GM23338 (cell line): ENCODE data around the gene PGLYRP2. TPM values are rescaled to one million over a fixed set of nuclear protein-coding genes. Genes with fewer than 3 reads are reported as not detected.
"Not testable (repeated sequence)": the region's sequence is repeated elsewhere in the genome, so short reads cannot be mapped to it uniquely, and the experiment has no call there.

Experiments
- ATAC-seq: fragments of 200-7000 bp; cut with Tn5 transposase; 3 replicates; pipeline ENCODE4 v1.9.1; 2020
- DNase-seq: peaks from one replicate; pipeline ENCODE4 v3.0.0-alpha.2; 2015; ENCODE audit warnings: low spot score
- H2AFZ ChIP-seq: fragments of 200-600 bp; sonication (generic); 2 replicates; pipeline ENCODE4 v1.8.0; 2016; ENCODE audit warnings: antibody characterized with exemption, mild to moderate bottlenecking, moderate library complexity
- H3F3A ChIP-seq: fragments of 200-600 bp; sonication (generic); replicated peaks from 2 replicates; pipeline ENCODE4 v1.8.0; 2017; ENCODE audit warnings: antibody characterized with exemption, mixed run types, low read depth
- H3K27ac ChIP-seq: fragments of 200-600 bp; sonication (generic); 2 replicates; pipeline ENCODE4 v1.6.1; 2016; ENCODE audit warnings: low read depth
- H3K27me3 ChIP-seq: fragments of 200-600 bp; sonication (generic); 2 replicates; pipeline ENCODE4 v1.8.0; 2016; ENCODE audit warnings: mild to moderate bottlenecking, mixed run types, moderate library complexity; ENCODE audit not compliant: insufficient read depth
- H3K36me3 ChIP-seq: fragments of 200-600 bp; sonication (generic); 2 replicates; pipeline ENCODE4 v1.8.0; 2016; ENCODE audit warnings: mild to moderate bottlenecking; ENCODE audit not compliant: insufficient read depth
- H3K4me1 ChIP-seq: fragments of 200-600 bp; sonication (generic); 2 replicates; pipeline ENCODE4 v1.8.0; 2016; ENCODE audit warnings: mild to moderate bottlenecking, moderate library complexity; ENCODE audit not compliant: insufficient read depth
- H3K4me2 ChIP-seq: fragments of 200-600 bp; sonication (generic); 2 replicates; pipeline ENCODE4 v1.7.1; 2017; ENCODE audit warnings: mixed run types
- H3K4me3 ChIP-seq: fragments of 200-600 bp; sonication (generic); 2 replicates; pipeline ENCODE4 v1.6.1; 2016; ENCODE audit warnings: mixed run types
- H3K79me2 ChIP-seq: fragments of 200-600 bp; sonication (generic); replicated peaks from 2 replicates; pipeline ENCODE4 v1.8.0; 2017; ENCODE audit warnings: mild to moderate bottlenecking; ENCODE audit not compliant: insufficient read depth
- H3K9me2 ChIP-seq: fragments of 200-600 bp; sonication (generic); 2 replicates; pipeline ENCODE4 v1.8.0; 2017; ENCODE audit not compliant: insufficient read depth
- H4K20me1 ChIP-seq: fragments of 200-600 bp; sonication (generic); replicated peaks from 2 replicates; pipeline ENCODE4 v1.8.0; 2017; ENCODE audit warnings: mild to moderate bottlenecking; ENCODE audit not compliant: insufficient read depth
- H3K27ac Mint-ChIP-seq: 2 replicates; pipeline ENCODE4 v1.8.0; 2020; ENCODE audit warnings: inconsistent platforms, mild to moderate bottlenecking, moderate library complexity, mixed read lengths
- H3K27me3 Mint-ChIP-seq: 3 replicates; pipeline ENCODE4 v1.8.0; 2022; ENCODE audit warnings: low read depth, mild to moderate bottlenecking, moderate library complexity, mixed read lengths, inconsistent platforms; ENCODE audit not compliant: insufficient read depth, poor library complexity
- H3K36me3 Mint-ChIP-seq: 3 replicates; pipeline ENCODE4 v1.8.0; 2021; ENCODE audit warnings: low read depth, mild to moderate bottlenecking, inconsistent platforms, moderate library complexity, mixed read lengths
- H3K4me1 Mint-ChIP-seq: 3 replicates; pipeline ENCODE4 v1.8.0; 2020; ENCODE audit warnings: mild to moderate bottlenecking, inconsistent platforms, mixed read lengths
- H3K4me3 Mint-ChIP-seq: 3 replicates; pipeline ENCODE4 v1.8.0; 2021; ENCODE audit warnings: moderate library complexity, mild to moderate bottlenecking, inconsistent platforms, mixed read lengths
- H3K9me3 Mint-ChIP-seq: 3 replicates; pipeline ENCODE4 v1.8.0; 2020; ENCODE audit warnings: moderate library complexity, mild to moderate bottlenecking, inconsistent platforms, mixed read lengths
- CREB1 ChIP-seq: fragments of 250-450 bp; sonication (Bioruptor Pico); IDR thresholded peaks from 2 replicates; pipeline ENCODE4 v1.5.0; 2020; ENCODE audit warnings: low read depth, mild to moderate bottlenecking, moderate library complexity
- NANOG ChIP-seq: IDR thresholded peaks from 2 replicates; pipeline ENCODE4 v1.6.1; 2016; ENCODE audit warnings: antibody characterized with exemption, borderline replicate concordance
- STAT1 ChIP-seq: IDR thresholded peaks from one replicate; pipeline ENCODE4 v1.6.1; 2016; ENCODE audit warnings: antibody characterized with exemption; ENCODE audit not compliant: unreplicated experiment
- ZNF331 ChIP-seq: fragments of 250-450 bp; sonication (Bioruptor Pico); IDR thresholded peaks from 2 replicates; pipeline ENCODE4 v1.5.0; 2020; ENCODE audit warnings: low read depth, mild to moderate bottlenecking, moderate library complexity
- polyA plus RNA-seq: library from polyadenylated mRNA; unstranded; fragments of >200 nt; fragmentation: Nextera tagmentation; extraction: Ambion mirVana; gene quantifications from 2 replicates; pipeline ENCODE4 v1.2.1, GENCODE V29; 2016
- total RNA-seq: library from RNA; depleted of rRNA; stranded (reverse); fragments of >200 nt; shearing (Covaris generic); gene quantifications from 2 replicates; pipeline ENCODE4 v1.2.3, GENCODE V29; 2014
- TF ChIP-seq, protein P1 (sequence below): IDR thresholded peaks from 2 replicates; pipeline ENCODE4 v1.6.1; 2016; ENCODE audit warnings: antibody characterized with exemption
- TF ChIP-seq, protein P2 (sequence below): fragments of 250-450 bp; sonication (Bioruptor Pico); IDR thresholded peaks from 2 replicates; pipeline ENCODE4 v1.5.0; 2020; ENCODE audit warnings: mild to moderate bottlenecking, moderate library complexity

The PGLYRP2 gene
- total and polyA plus RNA-seq, 2 experiments from 2014 or later = not detected

DNA sequence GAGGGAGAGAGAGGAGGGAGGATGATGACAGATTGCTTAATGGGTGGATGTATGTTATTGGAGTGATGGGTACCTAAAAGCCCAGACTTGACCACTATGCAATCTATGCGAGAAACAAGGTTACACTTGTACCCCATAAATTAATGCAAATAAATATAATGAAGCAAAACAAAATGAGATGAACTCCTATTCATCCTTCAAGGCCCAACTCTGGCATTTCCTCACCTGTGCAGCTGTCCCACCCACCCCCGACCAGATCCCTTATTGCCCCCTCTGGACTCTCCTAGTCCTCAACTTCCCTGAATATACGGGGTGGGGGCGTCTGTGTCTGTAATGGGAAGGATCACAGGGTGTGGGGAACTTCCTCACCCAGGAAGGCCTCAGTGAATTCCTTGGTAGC, 4.1 kb downstream of the PGLYRP2 start (continued):
- no peak for TF ChIP-seq CREB1 (CRISPR knock-in tag)
- TF ChIP-seq, protein P1, sequence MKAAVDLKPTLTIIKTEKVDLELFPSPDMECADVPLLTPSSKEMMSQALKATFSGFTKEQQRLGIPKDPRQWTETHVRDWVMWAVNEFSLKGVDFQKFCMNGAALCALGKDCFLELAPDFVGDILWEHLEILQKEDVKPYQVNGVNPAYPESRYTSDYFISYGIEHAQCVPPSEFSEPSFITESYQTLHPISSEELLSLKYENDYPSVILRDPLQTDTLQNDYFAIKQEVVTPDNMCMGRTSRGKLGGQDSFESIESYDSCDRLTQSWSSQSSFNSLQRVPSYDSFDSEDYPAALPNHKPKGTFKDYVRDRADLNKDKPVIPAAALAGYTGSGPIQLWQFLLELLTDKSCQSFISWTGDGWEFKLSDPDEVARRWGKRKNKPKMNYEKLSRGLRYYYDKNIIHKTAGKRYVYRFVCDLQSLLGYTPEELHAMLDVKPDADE = no peak
- TF ChIP-seq, protein P2, sequence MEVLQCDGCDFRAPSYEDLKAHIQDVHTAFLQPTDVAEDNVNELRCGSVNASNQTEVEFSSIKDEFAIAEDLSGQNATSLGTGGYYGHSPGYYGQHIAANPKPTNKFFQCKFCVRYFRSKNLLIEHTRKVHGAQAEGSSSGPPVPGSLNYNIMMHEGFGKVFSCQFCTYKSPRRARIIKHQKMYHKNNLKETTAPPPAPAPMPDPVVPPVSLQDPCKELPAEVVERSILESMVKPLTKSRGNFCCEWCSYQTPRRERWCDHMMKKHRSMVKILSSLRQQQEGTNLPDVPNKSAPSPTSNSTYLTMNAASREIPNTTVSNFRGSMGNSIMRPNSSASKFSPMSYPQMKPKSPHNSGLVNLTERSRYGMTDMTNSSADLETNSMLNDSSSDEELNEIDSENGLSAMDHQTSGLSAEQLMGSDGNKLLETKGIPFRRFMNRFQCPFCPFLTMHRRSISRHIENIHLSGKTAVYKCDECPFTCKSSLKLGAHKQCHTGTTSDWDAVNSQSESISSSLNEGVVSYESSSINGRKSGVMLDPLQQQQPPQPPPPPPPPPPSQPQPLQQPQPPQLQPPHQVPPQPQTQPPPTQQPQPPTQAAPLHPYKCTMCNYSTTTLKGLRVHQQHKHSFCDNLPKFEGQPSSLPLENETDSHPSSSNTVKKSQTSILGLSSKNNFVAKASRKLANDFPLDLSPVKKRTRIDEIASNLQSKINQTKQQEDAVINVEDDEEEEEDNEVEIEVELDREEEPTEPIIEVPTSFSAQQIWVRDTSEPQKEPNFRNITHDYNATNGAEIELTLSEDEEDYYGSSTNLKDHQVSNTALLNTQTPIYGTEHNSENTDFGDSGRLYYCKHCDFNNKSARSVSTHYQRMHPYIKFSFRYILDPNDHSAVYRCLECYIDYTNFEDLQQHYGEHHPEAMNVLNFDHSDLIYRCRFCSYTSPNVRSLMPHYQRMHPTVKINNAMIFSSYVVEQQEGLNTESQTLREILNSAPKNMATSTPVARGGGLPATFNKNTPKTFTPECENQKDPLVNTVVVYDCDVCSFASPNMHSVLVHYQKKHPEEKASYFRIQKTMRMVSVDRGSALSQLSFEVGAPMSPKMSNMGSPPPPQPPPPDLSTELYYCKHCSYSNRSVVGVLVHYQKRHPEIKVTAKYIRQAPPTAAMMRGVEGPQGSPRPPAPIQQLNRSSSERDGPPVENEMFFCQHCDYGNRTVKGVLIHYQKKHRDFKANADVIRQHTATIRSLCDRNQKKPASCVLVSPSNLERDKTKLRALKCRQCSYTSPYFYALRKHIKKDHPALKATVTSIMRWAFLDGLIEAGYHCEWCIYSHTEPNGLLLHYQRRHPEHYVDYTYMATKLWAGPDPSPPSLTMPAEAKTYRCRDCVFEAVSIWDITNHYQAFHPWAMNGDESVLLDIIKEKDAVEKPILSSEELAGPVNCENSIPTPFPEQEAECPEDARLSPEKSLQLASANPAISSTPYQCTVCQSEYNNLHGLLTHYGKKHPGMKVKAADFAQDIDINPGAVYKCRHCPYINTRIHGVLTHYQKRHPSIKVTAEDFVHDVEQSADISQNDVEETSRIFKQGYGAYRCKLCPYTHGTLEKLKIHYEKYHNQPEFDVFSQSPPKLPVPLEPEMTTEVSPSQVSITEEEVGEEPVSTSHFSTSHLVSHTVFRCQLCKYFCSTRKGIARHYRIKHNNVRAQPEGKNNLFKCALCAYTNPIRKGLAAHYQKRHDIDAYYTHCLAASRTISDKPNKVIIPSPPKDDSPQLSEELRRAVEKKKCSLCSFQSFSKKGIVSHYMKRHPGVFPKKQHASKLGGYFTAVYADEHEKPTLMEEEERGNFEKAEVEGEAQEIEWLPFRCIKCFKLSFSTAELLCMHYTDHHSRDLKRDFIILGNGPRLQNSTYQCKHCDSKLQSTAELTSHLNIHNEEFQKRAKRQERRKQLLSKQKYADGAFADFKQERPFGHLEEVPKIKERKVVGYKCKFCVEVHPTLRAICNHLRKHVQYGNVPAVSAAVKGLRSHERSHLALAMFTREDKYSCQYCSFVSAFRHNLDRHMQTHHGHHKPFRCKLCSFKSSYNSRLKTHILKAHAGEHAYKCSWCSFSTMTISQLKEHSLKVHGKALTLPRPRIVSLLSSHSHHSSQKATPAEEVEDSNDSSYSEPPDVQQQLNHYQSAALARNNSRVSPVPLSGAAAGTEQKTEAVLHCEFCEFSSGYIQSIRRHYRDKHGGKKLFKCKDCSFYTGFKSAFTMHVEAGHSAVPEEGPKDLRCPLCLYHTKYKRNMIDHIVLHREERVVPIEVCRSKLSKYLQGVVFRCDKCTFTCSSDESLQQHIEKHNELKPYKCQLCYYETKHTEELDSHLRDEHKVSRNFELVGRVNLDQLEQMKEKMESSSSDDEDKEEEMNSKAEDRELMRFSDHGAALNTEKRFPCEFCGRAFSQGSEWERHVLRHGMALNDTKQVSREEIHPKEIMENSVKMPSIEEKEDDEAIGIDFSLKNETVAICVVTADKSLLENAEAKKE (CRISPR knock-in tag) = no peak
- no peak for TF ChIP-seq STAT1
- no peak for TF ChIP-seq NANOG
- TF ChIP-seq ZNF331 (CRISPR knock-in tag) = no peak

DNA sequence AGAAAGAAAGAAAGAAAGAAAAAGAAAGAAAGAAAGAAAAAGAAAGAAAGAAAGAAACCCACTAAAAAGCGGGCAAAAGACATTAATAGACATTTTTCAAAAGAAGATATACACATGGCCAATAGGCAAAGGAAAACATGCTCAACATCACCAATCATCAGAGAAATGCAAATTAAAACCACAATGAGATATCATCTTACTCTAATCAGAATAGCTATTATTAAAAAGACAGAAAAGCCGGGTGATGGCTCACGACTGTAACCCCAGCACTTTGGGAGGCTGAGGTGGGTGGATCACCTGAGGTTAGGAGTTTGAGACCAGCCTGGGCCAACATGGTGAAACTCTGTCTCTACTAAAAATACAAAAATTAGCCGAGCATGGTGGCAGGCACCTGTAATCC, 5.5 kb downstream of the PGLYRP2 start:
- not testable (repeated sequence) for ATAC-seq, H4K20me1 ChIP-seq, H3K27ac ChIP-seq, H2AFZ ChIP-seq, H3K9me2 ChIP-seq, H3K4me3 ChIP-seq, H3K36me3 ChIP-seq, H3K79me2 ChIP-seq, H3K4me2 ChIP-seq, H3F3A ChIP-seq, DNase-seq, H3K27ac Mint-ChIP-seq, H3K4me1 Mint-ChIP-seq, H3K4me1 ChIP-seq, H3K4me3 Mint-ChIP-seq
- Mint-ChIP-seq H3K27me3 (peaks cover 28% of the 10 kb centered on the region), H3K36me3 (peaks cover 15% of the 10 kb centered on the region), H3K9me3 (peaks cover 65% of the 10 kb centered on the region)
- H3K27me3 ChIP-seq = peaks cover 21% of the 10 kb centered on the region
